ENCODE measurements around the gene KRTAP3-1. TPM values are rescaled to one million over a fixed set of nuclear protein-coding genes. Genes with fewer than 3 reads are reported as not detected.
"Not testable (repeated sequence)": the region's sequence is repeated elsewhere in the genome, so short reads cannot be mapped to it uniquely, and the experiment has no call there.

Gene KRTAP3-1
- not detected for total RNA-seq

DNA sequence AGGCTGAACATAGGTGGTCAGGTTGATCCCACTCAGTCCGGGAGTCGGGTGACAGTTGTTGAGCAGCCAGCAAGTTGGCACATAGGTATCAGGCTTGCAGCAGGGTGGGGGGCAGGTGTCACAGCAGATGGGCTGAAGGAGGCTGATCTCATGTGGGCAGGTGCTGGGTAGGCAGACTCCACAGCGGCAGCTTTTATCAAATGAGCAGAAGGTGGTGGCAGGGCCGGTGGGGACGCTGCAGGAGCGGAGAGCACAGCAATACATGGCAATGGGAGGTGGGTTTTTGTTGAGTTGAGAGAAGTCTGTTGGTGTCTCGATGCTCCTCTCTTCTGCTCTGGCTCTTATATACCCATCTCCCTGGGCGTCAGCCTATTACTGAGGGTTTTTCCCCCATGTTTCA is at the start of gene KRTAP3-1:
KRTAP3-1 (minus strand) TSS at position 318 of the 400 bp plus-strand sequence; CDS start at position 264, 54 bp downstream.
- H3K4me1 Mint-ChIP-seq = no peaks in the 10 kb centered on the region
- no peak for ATAC-seq
- H3K27ac Mint-ChIP-seq = no peak within 1 kb of the TSS
- H3K4me3 Mint-ChIP-seq = no peak within 1 kb of the TSS
- no peaks in the 10 kb centered on the region for H3K36me3 Mint-ChIP-seq
- peaks cover 24% of the 10 kb centered on the region for H3K27me3 Mint-ChIP-seq
- no peaks in the 10 kb centered on the region for H3K9me3 Mint-ChIP-seq (ENCODE audit: low read depth)
- CTCF ChIA-PET = no interaction called here
- DNase-seq = no peak

DNA sequence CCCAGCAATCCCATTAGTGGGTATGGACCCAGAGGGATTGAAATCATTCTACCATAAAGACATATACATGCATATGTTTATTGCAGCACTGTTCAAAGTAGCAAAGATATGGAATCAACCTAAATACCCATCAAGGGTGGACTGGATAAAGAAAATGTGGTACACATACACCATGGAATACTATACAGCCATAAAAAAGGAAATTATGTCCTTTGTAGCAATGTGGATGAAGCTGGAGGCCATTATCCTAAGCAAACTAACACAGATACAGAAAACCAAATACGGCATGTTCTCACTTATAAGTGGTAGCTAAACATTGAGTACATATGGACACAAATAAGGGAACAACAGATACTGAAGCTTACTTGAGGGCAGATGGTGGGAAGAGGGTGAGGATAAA is 48.6 kb upstream of the KRTAP3-1 start:
- H3K36me3 Mint-ChIP-seq = no peaks in the 10 kb centered on the region
- no peaks in the 10 kb centered on the region for H3K4me1 Mint-ChIP-seq
- H3K4me3 Mint-ChIP-seq = no peak overlapping the region
- CTCF ChIA-PET = no interaction called here
- peaks cover 3% of the 10 kb centered on the region for H3K9me3 Mint-ChIP-seq (ENCODE audit: low read depth)
- H3K27ac Mint-ChIP-seq = no peak overlapping the region
- DNase-seq (no peak), ATAC-seq (no peak)
- H3K27me3 Mint-ChIP-seq = peaks cover 54% of the 10 kb centered on the region

DNA sequence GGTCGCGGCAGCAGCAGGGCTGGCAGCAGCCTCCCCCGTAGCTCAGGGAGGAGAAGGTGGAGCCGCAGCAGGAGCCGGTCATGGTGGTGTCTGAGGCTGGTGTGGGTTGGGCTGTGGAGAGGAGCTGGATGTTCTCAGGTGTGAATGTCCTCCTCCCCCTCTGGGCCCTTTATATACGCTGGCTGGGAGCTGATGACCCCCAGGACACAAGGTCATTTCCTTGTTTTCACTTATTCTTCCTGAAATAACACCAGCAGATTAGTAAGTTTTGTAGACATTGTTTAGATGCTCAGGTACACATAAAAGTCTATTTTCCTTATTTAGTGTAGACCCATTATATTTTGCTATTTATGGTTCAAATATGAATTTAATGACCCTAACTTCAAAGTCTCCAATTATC is 46.2 kb upstream of the KRTAP3-1 start, which contains the start of gene KRTAP2-2:
KRTAP2-2 (minus strand) TSS at position 101 of the 400 bp plus-strand sequence; CDS start at position 82, 19 bp downstream.
- H3K9me3 Mint-ChIP-seq (ENCODE audit: low read depth); DNase-seq; ATAC-seq; CTCF ChIA-PET; H3K27ac Mint-ChIP-seq; H3K36me3 Mint-ChIP-seq; H3K4me1 Mint-ChIP-seq; H3K4me3 Mint-ChIP-seq: not testable (repeated sequence)
- peaks cover 41% of the 10 kb centered on the region for H3K27me3 Mint-ChIP-seq

DNA sequence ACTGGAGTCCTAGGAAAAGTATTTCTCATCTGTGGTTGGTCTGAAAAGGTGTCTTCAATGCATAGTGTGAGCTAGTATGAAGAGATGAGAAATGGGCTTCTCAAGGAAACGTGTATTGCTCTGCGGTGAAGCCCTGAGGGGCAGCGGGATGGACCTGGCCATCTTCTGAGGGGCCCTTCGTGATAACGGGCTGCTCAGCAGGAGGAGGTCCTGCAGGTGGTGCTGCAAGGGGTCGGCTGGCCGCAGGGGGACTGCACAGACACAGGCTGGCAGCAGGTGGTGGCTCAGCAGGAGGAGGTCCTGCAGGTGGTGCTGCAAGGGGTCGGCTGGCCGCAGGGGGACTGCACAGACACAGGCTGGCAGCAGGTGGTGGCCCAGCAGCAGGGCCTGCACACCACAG is 45.6 kb upstream of the KRTAP3-1 start:
- H3K4me3 Mint-ChIP-seq; H3K27ac Mint-ChIP-seq; CTCF ChIA-PET; H3K4me1 Mint-ChIP-seq; H3K36me3 Mint-ChIP-seq; ATAC-seq; H3K9me3 Mint-ChIP-seq (ENCODE audit: low read depth); DNase-seq: not testable (repeated sequence)
- peaks cover 39% of the 10 kb centered on the region for H3K27me3 Mint-ChIP-seq

DNA sequence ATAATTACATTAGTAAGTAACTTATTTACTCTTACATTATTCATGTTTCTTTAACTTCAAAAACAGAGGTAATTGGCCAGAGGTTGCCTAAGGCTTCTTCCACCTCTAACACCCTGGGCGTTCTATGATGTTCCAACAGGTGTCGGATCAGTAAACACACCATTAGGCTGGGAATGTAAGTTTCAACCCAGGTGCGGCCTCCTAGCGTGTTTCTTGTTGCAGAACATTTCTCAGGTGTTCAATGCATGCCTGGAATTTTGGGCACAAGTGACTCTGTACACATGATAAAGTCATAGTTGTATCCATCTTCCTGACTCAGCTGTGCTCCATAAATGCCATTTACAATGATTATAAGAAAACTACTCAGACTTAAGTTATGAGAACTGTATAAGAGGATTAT is 45.1 kb upstream of the KRTAP3-1 start:
- no peaks in the 10 kb centered on the region for H3K36me3 Mint-ChIP-seq
- CTCF ChIA-PET = no interaction called here
- peaks cover 36% of the 10 kb centered on the region for H3K27me3 Mint-ChIP-seq
- no peak for ATAC-seq
- no peak for DNase-seq
- H3K4me1 Mint-ChIP-seq = no peaks in the 10 kb centered on the region
- no peak overlapping the region for H3K4me3 Mint-ChIP-seq
- H3K9me3 Mint-ChIP-seq (ENCODE audit: low read depth) = peaks cover 3% of the 10 kb centered on the region
- no peak overlapping the region for H3K27ac Mint-ChIP-seq

DNA sequence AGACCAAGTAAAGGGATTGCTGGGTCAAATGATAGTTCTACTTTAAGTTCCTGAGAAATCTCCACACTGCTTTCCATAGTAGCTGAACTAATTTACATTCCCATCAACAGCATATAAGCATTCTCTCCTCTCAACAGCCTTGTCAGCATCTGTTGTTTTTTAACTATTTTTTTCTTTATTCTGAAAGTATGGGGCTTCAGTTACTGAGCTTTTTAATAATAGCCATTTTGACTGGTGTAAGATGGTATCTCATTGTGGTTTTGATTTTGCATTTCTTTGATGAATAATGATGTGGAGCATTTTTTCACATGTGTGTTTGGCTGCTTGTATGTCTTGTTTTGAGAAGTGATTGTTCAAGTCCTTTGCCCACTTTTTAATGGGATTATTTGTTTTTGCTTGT is 43.6 kb upstream of the KRTAP3-1 start:
- no peaks in the 10 kb centered on the region for H3K36me3 Mint-ChIP-seq
- no peak overlapping the region for H3K27ac Mint-ChIP-seq
- H3K4me1 Mint-ChIP-seq = no peaks in the 10 kb centered on the region
- ATAC-seq = no peak
- no peak overlapping the region for H3K4me3 Mint-ChIP-seq
- peaks cover 32% of the 10 kb centered on the region for H3K27me3 Mint-ChIP-seq
- peaks cover 3% of the 10 kb centered on the region for H3K9me3 Mint-ChIP-seq (ENCODE audit: low read depth)
- no peak for DNase-seq
- CTCF ChIA-PET = no interaction called here

DNA sequence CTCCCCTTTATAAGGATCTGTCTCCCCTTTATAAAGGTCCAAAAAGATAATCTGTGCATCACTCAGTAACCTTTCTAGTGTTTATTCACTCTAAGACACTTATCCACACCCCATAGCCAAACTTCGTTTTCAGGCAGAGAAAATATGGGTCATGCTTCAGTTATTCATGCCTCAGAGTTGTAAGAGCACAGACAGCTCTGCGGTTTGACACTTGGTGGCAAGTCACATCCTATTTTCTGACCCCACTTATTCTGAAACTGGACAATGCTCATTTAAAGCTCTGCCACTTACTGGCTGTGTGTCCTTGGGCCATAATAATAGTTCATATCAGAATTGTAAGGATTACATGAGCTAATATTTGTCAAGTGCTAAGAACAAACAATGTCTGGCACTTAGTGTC is 40.2 kb upstream of the KRTAP3-1 start:
- Mint-ChIP-seq H3K9me3 (ENCODE audit: low read depth) (no peaks in the 10 kb centered on the region), H3K4me3 (no peak overlapping the region), H3K4me1 (no peaks in the 10 kb centered on the region), H3K27me3 (peaks cover 32% of the 10 kb centered on the region), H3K36me3 (no peaks in the 10 kb centered on the region), H3K27ac (no peak overlapping the region)
- no peak for DNase-seq
- no peak for ATAC-seq
- CTCF ChIA-PET = no interaction called here

DNA sequence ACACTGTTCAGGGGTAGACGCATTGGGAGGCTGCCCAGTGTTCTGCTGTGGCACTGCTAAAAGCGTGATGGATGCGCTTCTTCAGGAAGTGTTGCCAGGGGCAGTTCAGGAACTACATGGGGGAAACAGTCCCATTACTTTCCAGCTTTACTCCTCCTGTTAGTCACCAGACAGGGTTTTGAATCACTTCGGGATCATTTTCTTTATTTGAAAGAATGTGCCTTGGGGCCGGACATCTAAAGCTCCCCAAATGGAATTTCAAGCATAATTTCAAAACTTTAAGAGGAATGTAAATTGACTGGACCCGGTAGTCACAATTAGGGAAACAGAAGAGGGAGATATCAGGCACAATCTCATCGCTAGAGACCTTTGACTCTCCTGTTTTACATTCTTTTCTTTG is 39.5 kb upstream of the KRTAP3-1 start:
- ATAC-seq = no peak
- no peaks in the 10 kb centered on the region for H3K4me1 Mint-ChIP-seq
- H3K9me3 Mint-ChIP-seq (ENCODE audit: low read depth) = no peaks in the 10 kb centered on the region
- no peak overlapping the region for H3K4me3 Mint-ChIP-seq
- no peak for DNase-seq
- H3K27me3 Mint-ChIP-seq = peaks cover 30% of the 10 kb centered on the region
- H3K36me3 Mint-ChIP-seq = no peaks in the 10 kb centered on the region
- no peak overlapping the region for H3K27ac Mint-ChIP-seq
- CTCF ChIA-PET = interaction anchor here (1.5 kb wide), 1 partner anchor 42 kb away, joined by 3 read pairs; no protein-coding TSS in a partner anchor

DNA sequence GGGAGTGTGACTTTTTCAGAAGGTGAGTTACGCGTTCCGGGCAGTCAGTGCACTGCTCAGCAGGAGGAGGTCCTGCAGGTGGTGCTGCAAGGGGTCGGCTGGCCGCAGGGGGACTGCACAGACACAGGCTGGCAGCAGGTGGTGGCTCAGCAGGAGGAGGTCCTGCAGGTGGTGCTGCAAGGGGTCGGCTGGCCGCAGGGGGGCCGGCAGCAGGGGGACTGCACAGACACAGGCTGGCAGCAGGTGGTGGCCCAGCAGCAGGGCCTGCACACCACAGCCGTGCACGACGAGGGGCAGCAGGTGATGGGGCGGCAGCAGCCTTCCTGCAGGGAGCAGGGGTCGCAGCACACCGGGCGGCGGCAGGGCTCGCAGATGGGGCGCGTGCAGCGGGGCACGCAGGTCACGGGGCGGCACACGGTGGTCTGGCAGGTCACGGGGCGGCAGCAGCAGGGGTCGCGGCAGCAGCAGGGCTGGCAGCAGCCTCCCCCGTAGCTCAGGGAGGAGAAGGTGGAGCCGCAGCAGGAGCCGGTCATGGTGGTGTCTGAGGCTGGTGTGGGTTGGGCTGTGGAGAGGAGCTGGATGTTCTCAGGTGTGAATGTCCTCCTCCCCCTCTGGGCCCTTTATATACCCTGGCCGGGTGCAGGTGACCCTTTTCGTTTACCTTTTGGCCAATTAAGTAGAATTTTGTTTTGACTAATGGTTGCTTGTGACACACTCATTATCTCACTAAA is 38.0 kb upstream of the KRTAP3-1 start, which contains the start of gene KRTAP2-1:
KRTAP2-1 (minus strand) TSS at position 582 of the 731 bp plus-strand sequence; CDS start at position 533, 49 bp downstream.
- peaks cover 19% of the 10 kb centered on the region for H3K27me3 Mint-ChIP-seq
- DNase-seq; ATAC-seq; H3K27ac Mint-ChIP-seq; H3K9me3 Mint-ChIP-seq (ENCODE audit: low read depth); H3K4me1 Mint-ChIP-seq; H3K4me3 Mint-ChIP-seq; H3K36me3 Mint-ChIP-seq: not testable (repeated sequence)
- CTCF ChIA-PET = interaction anchor here (1.5 kb wide), 1 partner anchor 41 kb away, joined by 3 read pairs; no protein-coding TSS in a partner anchor

DNA sequence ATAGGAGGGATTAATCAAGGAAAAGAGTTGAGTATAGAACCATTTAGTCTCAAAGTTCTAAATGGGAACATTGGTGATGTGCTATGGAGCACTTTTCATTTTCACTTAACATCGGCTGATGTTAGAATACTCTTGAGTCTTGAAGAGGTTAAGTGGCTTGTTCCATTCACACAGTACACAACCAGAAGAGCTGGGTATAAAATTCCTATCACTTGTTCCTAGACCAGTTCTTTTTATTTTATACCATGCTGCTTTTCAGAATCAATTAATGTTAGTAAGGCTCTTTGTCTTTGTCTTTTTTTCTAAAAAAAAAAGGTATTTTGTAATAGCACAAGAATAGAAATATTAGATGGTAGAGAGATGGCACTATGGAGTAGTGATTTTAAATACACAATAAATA is 34.0 kb upstream of the KRTAP3-1 start:
- H3K4me3 Mint-ChIP-seq = no peak overlapping the region
- CTCF ChIA-PET = no interaction called here
- peaks cover 3% of the 10 kb centered on the region for H3K9me3 Mint-ChIP-seq (ENCODE audit: low read depth)
- no peaks in the 10 kb centered on the region for H3K4me1 Mint-ChIP-seq
- H3K27ac Mint-ChIP-seq = no peak overlapping the region
- peaks cover 21% of the 10 kb centered on the region for H3K27me3 Mint-ChIP-seq
- no peaks in the 10 kb centered on the region for H3K36me3 Mint-ChIP-seq
- ATAC-seq (no peak), DNase-seq (no peak)

DNA sequence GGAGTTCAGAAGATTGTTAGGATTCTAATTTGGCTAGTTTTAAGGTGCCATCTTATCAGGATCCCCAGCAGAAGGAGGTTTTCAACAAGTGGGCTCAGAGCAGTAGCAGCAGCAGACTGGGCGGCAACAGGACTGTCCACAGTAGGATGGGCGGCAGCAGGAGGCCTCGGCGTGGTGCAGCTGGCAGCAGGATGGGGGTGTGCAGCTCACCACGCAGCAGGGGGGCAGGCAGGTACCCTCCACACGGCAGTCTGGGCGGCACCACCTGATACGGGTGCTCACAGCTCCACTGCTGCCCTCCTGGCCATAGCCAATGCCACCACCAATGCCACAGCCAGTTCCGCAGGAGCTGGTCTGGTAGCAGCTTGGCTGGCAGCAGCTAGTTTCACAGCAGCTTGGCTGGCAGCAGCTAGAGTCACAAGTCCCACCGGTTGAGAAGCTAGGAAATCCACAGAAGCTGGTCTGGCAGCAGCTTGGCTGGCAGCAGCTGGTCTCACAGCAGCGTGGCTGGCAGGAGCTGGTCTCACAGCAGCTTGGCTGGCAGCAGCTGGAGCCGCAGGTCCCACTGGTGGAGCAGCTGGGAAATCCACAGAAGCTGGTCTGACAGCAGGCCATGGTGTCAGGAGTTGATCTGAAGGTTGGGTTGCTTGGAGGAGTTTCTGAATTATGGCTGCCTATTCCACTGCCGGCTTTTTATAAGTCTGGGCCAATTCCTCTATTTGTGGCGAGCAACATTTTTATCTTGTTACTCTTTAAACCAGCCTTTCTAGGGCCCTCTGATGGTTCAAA is 32.0 kb upstream of the KRTAP3-1 start, which contains the start of gene KRTAP1-1:
KRTAP1-1 (minus strand) TSS at position 668 of the 789 bp plus-strand sequence; CDS start at position 615, 53 bp downstream.
- H3K4me3 Mint-ChIP-seq; DNase-seq; CTCF ChIA-PET; H3K36me3 Mint-ChIP-seq; H3K4me1 Mint-ChIP-seq; H3K9me3 Mint-ChIP-seq (ENCODE audit: low read depth); H3K27ac Mint-ChIP-seq; ATAC-seq: not testable (repeated sequence)
- peaks cover 19% of the 10 kb centered on the region for H3K27me3 Mint-ChIP-seq

DNA sequence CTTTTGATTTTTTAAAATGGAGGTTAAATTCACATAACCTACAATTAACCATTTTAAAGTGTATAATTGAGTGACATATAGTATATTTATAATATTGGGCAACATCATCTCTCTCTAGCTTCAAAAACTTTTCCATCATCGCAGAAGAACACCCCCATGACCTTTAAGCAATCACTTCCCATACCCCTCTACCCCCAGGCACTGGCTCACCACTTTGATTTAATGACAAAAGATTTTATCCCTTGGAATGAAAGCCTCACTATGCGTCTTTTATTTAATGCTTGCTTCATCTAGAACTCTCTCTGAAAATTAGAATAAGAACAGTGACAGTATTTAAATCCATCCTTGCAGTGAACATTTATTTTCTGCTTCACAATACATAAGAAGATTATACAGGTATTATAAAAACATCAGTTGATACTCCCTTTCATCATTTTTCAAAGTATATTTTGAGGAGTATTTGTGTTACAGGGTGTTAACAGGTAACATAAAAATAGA is 29.0 kb upstream of the KRTAP3-1 start:
- no peak overlapping the region for H3K4me3 Mint-ChIP-seq
- H3K4me1 Mint-ChIP-seq = no peaks in the 10 kb centered on the region

DNA sequence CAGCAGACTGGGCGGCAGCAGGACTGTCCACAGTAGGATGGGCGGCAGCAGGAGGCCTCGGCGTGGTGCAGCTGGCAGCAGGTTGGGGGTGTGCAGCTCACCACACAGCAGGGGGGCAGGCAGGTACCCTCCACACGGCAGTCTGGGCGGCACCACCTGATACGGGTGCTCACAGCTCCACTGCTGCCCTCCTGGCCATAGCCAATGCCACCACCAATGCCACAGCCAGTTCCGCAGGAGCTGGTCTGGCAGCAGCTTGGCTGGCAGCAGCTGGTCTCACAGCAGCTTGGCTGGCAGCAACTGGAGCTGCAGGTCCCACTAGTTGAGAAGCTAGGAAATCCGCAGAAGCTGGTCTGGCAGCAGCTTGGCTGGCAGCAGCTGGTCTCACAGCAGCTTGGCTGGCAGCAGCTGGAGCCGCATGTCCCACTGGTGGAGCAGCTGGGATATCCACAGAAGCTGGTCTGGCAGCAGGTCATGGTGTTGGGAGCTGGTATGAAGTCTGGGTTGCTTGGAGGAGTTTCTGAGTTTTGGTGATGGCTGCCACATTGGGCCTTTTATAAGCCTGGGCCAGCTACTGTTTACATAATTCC is 25.5 kb upstream of the KRTAP3-1 start, which contains the start of gene KRTAP1-3:
KRTAP1-3 (minus strand) TSS at position 529 of the 590 bp plus-strand sequence; CDS start at position 476, 53 bp downstream.
- peaks cover 30% of the 10 kb centered on the region for H3K27me3 Mint-ChIP-seq
- H3K4me3 Mint-ChIP-seq; CTCF ChIA-PET; ATAC-seq; H3K9me3 Mint-ChIP-seq (ENCODE audit: low read depth); H3K27ac Mint-ChIP-seq; H3K36me3 Mint-ChIP-seq; H3K4me1 Mint-ChIP-seq; DNase-seq: not testable (repeated sequence)

More for the DNA sequence above, 29.0 kb upstream of the KRTAP3-1 start:
- no peak for ATAC-seq
- Mint-ChIP-seq H3K27me3 (peaks cover 20% of the 10 kb centered on the region), H3K36me3 (no peaks in the 10 kb centered on the region), H3K27ac (no peak overlapping the region), H3K9me3 (ENCODE audit: low read depth) (peaks cover 3% of the 10 kb centered on the region)
- no peak for DNase-seq
- CTCF ChIA-PET = no interaction called here
